GM03348 (cell line): ENCODE data around the gene HOXD13.

Experiments
- DNase-seq: peaks from one replicate; pipeline ENCODE4 v3.0.0; 2012; ENCODE audit warnings: low spot score

The HOXD13 gene

DNA sequence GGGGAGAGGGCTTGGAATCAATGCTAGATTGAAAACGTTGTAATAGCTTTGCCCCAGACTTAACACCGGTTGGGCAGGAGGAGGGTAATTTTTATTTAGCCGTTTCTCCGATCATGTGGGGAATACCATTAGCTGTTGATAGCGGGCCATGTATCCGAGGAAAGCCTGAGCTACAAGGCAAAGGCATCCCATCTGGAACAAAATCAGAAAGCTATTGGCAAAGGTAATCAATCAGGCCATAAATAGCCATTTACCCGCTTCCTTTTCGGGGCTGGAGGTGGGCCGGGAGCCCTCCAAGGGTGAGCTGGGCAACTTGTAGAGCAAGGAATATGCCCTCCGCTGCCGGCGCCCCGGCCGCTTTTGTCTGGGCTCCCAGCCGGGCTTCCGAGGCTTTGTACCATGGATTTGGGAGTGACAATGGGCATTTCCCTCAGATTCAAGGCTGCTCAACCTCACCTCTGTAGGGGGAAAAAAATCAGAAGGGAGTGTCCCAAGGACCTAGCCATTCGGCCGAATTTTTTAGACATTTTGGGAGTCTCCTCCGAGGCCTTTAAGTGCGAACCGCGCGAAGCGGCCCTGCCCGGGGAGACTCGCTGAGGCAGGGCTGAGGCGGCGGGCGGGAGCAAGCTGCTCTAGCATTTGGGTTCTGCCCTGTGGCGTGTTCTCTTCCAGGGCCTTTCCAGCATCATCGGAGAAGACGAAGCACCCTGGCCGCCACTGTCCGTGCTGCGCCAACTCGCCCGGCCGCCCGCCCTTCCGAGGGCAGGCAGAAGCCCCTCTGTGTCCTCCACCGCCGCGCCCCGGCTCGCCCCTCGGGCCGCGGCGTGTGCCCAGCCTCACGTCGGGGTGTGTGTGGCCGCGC lies 28.9 kb downstream of the HOXD13 start:
- no peak for DNase-seq

DNA sequence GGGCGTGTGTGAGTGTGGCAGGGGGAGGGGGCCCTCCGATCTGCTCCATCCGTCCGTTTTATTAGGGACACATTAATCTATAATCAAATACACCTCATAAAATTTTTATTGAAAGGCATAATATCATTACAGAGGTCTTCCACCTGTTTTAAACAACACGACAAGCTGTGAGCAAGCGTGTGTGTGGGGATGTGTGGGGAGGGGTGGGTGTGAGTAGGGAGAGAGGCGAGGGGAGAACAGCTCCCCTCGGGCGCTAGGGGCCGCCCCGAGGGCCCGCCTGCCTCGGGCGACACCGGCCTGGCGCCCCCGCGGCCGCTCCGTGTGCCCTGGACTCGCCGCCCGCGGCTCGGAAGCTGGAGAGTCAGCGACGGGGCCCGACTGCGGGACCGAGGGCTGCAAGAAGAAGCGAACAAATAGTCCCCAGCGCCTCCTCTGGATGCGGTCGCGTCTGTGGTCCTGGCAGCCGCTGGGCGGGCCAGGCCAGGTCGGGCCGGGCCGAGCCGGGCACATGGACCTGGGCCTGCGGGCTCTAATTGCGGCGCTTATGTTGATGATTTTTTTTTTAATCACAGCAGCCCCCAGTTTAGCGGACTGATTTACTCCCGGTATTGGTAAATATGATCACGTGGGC lies 29.6 kb downstream of the HOXD13 start:
- DNase-seq = peak; percentile 80

DNA sequence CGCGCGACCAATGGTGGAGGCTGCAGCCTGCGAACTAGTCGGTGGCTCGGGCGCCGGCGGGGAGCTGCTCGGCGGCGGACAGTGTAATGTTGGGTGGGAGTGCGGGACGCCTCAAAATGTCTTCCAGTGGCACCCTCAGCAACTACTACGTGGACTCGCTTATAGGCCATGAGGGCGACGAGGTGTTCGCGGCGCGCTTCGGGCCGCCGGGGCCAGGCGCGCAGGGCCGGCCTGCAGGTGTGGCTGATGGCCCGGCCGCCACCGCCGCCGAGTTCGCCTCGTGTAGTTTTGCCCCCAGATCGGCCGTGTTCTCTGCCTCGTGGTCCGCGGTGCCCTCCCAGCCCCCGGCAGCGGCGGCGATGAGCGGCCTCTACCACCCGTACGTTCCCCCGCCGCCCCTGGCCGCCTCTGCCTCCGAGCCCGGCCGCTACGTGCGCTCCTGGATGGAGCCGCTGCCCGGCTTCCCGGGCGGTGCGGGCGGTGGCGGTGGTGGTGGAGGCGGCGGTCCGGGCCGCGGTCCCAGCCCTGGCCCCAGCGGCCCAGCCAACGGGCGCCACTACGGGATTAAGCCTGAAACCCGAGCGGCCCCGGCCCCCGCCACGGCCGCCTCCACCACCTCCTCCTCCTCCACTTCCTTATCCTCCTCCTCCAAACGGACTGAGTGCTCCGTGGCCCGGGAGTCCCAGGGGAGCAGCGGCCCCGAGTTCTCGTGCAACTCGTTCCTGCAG lies 30.3 kb downstream of the HOXD13 start, which contains the start of gene HOXD9:
Gene HOXD9, plus strand, starts transcription at position 37 of the 728 bp plus-strand sequence. Its CDS starts 50 bp downstream, at position 87.
- peak; percentile 93 for DNase-seq

DNA sequence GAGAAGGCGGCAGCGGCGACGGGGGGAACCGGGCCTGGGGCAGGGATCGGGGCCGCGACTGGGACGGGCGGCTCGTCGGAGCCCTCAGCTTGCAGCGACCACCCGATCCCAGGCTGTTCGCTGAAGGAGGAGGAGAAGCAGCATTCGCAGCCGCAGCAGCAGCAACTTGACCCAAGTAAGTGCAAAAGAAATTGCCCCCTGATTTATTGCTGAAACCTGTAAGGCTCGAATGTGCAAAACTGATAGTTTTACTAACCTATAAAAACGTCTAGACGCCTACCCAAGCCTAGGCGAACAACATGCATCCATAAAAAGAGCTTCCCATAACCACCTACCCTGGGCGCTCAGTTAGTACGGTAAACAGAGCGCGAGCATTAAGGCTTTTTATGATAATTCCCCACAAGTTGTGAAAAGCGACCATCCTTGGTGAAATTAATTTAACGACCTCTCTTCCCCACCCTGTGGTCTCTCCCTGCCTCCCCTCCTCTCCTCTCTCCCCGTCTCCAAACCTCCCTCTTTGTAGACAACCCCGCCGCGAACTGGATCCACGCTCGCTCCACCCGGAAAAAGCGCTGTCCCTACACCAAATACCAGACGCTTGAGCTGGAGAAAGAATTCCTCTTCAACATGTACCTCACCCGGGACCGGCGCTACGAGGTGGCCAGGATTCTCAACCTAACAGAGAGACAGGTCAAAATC lies 31.0 kb downstream of the HOXD13 start:
- DNase-seq = peak; percentile 29

DNA sequence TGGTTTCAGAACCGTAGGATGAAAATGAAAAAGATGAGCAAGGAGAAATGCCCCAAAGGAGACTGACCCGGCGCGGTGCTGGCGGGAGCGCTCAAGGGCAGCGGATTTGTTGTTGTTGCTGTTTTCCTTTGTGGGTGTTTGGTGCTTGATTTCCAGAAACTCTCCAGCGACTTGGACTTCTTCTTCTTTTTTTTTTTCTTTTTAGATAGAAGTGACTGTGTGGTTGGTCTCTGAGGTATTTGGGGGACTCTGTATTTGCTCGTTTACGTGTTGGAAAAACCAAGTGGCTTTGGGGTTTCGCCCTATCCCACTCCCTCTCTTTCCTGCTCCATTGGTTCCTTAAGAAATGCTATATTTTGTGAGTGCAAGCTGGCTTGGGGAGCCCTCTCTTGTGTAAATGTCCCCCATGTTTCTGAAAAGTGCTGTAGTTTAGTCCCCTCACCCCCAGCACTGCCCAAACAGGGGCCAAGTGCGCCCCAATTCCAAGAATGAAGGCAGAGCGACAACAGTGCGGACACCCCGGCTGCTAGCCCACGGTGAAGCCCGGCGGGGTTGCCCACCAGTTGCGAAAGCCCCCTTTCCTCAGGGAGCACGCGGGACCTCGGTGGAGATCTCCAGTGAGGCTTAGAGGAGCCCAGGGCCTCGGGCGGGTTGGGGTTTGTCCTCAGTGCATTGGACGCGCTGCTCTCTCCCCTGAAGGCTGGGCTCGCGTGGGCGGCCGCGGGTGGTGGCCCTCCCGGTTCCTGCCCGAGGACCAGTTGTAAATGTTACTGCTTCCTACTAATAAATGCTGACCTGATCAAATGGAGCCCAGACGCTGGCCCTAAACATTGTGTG lies 31.8 kb downstream of the HOXD13 start:
- DNase-seq = no peak

DNA sequence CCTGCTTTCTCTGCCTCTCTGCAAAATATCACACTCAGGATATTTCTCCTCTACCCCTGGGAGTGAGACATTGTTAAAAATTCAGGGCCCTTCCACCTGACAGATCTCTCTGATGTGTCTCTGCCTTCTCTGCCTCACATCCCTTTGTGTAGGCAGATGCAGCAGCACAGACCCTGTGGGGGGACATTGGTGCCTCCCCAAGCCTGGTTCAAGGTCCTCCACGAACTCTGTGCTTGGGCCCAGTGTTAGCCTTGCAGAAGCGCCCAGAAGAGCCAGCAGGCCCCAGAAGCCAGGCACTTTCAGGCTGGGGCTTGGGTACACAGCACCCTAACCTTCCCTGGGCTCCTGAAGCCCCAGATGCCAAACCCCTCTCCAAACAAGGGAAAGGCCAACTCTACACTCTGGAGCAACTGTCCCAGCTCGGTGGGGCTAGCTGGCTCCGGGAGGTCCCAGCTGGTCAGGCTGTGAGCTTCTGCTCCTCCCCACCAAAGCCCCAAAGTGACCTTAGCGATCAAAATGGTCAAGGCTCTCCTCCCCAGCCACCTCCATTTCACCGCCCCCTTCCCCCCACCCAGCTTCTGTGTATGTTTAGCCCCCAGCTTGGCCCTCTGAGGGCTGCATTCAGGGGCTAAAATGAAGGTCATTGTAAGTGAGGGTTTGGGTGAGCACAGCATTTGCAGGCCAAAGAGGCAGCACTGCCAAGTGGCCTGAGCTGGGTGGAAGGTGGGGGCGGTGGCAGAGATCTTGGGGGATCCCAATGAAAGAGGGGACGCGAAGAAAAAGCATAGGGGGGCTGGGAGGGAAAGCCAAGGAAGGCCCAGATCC lies 32.6 kb downstream of the HOXD13 start:
- no peak for DNase-seq

DNA sequence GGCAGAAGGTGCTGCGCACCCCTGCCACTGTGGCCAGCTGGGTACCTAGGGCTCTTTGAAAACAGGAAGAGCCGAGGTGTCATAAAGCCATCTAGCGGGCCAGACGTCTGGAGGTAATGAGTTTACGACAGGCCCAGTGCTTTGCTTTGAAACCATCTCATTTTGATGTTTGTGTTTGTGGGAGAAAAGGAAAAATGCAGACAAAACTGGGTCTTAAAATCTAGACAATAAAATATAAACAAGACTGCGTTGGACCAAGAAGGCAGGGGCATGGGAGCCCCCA lies 33.2 kb downstream of the HOXD13 start:
- no peak for DNase-seq

DNA sequence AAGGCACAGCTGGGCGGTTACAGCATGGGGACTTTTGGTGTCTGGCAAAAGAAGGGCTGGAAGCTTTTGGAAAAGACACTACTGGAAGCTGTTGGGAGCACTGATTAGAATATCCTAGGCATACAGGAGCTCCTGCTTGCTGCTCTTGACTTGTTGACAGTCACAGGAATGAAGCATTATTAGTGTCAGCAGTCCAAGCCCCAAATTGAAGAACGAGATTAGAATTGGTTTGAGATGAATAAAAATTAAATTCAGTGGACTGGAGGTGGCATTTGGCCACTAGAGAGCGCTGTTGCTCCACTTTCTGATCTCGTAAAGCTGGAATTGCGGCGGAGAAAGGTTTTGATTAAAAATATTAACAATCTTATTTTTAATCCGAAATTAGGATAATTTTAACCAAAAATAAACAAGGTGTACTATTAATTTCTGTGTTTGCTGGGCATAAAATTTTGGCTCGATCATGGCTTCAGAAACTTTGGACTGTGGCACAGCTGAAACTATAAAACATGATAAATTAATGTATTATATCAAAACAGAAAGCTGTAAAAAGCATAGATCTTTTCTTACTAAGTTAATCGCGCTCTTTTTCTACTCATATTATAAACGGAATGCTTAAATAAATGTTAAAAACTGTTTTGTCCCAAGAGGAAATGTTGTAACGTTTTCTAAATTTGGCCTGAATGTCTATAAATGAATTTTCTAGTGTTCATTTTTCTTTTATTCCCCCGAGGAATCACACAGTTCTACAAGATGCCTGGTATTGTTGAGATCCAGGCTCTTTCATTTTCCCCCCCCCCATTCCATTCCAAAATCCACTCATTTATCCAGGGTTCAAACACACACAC lies 34.6 kb downstream of the HOXD13 start:
- peak; percentile 52 for DNase-seq

DNA sequence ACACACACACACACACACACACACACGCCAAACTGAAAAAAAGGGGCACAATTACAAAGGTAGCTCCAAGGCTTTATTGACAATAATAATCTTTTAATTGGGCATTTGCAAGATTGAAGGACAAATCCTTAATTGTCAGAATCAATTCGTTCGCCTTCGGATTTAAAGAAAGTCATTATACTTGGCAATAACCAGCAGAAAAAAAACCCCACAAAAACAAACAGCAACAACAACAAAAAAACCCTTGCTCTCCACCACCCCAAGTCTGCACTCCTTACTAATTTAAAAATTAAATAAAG lies 35.2 kb downstream of the HOXD13 start:
- DNase-seq = no peak

DNA sequence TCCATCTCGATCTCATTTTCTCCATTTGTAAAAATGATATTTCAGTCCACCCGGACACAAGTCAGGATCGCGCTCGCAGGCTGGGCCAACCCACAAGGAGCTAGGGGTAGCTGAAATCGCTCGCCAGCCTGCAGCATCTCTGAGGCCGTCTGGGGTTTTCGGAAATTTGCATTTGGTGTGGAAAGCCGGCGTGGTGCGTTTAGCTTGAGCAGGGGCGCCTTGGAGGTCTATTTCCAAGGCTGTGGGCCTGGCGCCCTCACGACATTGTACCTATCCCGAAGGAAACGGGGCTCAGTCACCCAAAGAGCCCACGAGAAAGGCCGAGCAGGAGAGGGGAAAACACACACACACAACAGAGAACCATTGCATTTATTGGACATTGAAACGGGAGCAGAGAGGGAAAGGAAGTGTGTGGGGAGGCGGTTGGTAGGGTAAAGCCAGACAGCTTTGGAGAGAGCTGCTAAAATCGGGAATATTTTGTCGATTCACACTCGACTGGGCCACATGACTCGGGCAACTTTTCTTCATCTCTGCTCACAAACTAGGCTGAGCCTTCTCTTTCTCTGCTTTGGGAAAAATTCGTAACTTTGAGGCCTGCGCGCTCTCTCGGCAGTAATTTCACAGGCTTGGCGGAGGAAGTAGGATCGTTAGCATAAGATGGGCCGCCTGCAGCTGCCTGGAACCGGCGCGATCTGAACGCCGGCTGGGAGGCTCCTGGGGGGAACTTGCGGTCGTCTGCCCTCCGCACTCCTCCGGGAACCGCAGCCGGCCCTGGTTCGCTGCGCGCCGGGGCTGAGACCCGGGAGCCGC lies 35.9 kb downstream of the HOXD13 start:
- DNase-seq = peak; percentile 47

DNA sequence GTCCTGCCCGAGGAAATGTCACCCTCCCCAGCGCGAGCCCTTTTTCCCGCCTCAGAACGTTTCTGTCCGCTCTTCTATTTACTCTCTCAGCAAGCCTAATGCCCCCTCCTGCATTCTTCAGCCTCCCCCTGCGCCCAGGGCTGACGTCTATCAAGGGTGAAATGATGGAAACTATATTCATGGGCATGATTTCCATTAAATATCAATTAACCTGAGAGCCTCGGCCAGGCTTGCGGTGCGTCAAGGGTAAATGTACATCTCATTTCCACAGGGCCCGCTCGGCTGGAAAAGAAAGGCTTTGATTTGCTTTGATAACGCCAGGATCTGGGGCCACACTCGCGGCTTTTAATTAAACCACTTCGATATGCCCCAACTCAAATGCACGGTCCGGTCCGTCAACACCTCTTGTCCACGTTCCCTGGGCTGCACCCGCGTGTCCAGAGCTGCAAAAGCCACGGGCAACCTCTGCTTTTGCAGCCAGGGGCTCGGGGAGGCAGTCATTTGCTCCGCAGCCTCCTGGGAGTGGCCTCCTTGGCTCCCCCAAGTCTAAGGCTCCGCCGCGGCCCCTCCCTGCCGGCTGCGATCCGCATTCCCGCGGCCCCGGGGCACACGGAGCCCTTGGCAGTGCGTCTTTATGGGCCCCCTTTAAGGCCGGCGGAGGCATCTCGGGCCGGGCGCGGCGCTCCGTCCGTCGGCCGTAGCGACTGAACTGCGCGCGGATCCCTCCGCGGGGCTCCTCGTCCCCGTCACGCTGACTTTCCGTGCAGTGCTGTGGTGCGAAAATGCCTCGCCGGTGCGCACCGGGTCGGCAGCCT lies 36.7 kb downstream of the HOXD13 start, which contains the start of gene HOXD8:
Gene HOXD8, plus strand, starts transcription at position 724 of the 815 bp plus-strand sequence. CDS start 662 bp downstream, outside the sequence.
- DNase-seq = peak; percentile 89

DNA sequence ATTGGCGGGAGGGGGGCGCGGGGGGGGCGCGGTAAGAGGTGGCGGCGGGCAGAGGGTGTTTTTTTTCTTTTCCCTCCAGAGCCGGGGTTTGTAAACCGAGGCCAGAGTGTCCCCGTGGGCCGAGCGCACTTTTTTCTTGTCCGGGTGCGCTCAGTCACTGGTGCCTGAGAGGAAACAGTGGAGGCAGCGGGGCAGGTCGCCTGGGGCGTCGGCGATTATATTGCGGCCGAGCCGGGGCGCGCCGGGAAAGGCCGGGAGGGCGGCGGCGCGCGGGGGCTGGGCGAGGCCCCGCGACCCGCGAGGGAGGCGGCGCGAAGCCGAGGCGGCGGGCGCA lies 37.3 kb downstream of the HOXD13 start:
- peak; percentile 65 for DNase-seq

DNA sequence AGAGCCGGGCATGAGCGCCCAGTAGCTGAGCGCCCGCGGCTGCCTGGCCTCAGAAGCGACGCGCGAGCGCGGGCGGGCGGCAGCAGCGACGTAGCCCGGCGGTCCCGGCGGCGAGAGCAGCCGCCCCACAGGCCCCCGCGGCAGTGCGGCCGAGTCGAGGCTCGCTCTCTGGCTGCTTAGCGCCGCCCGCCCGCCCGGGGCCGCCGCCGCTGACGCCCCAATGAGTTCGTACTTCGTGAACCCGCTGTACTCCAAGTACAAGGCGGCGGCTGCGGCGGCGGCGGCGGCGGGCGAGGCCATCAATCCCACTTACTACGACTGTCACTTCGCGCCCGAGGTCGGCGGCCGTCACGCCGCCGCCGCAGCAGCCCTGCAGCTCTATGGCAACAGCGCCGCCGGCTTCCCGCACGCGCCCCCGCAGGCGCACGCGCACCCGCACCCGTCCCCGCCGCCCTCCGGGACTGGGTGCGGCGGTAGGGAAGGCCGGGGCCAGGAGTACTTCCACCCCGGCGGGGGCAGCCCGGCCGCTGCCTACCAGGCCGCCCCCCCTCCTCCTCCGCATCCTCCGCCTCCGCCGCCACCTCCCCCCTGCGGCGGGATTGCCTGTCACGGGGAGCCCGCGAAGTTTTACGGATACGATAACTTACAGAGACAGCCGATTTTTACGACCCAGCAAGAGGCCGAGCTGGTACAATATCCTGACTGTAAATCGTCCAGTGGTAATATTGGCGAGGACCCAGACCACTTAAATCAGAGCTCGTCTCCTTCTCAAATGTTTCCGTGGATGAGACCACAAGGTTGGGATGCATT lies 37.8 kb downstream of the HOXD13 start:
- DNase-seq = peak; percentile 87

DNA sequence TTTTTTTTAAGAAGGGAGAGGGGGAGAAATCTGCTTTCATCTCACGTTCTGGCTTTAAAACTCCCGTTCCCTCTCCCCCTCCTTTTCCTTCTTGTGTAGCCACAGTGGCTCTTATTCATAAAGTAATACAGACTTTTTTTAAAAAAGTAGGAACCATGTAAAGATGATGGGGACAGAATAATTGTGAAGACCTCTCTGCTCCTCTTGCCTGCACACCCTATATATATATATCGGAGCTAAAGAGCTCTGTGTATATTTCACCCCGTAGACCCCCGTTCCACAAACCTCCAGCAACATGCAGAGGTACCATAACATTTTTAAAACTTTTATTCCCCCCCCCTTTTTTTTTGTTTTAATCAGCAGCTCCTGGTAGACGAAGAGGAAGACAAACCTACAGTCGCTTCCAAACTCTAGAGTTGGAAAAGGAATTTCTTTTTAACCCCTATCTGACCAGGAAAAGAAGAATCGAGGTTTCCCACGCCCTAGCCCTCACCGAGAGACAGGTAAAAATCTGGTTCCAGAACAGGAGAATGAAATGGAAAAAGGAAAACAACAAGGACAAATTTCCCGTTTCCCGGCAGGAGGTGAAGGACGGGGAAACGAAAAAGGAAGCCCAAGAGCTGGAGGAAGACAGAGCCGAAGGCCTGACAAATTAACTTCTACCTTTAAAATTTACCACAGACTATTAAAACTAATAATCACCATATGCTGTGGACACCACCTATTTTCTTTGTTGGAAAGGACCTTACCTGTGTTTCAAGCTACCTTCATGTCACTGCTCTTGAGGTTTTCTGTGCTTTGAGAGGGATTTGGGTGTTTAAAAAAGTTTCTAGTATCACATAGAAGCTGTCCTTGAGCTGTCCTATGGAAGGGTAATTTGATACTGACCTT lies 38.7 kb downstream of the HOXD13 start:
- DNase-seq = no peak

DNA sequence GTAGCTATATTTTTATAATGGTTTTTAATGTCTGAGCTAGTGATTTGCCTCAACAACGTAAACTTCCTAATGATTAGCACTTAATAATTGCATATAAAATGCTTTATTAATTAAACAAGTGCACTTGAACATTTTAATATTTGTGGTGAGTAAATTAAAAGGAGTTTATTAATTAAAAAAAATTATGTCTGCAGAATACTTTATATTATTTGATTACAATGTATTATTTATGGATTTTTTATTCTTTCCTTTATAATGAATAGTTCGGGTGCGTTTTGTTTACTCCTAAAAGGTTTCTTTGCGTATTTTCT lies 39.3 kb downstream of the HOXD13 start:
- DNase-seq = no peak
